ENCODE measurements around the gene PTPMT1.
"Not testable (repeated sequence)": the region's sequence is repeated elsewhere in the genome, so short reads cannot be mapped to it uniquely, and the experiment has no call there.

PTPMT1 gene

GRCh38 chr11:47565340-47566148 is at the start of gene PTPMT1:
Gene PTPMT1 (plus strand): TSS chr11:47565599. CDS start chr11:47565623, 24 bp downstream.
- peak; percentile 76 for DNase-seq (ENCODE audit: low read depth)

- no peak for DNase-seq (ENCODE audit: low read depth)
Measured at GRCh38 chr11:47516155-47516554, 49.2 kb upstream of the PTPMT1 start.

GRCh38 chr11:47516984-47517853 is 48.2 kb upstream of the PTPMT1 start:
- no peak for DNase-seq (ENCODE audit: low read depth)

- no peak for DNase-seq (ENCODE audit: low read depth)
Measured at GRCh38 chr11:47518212-47518964, 47.0 kb upstream of the PTPMT1 start.

- no peak for DNase-seq (ENCODE audit: low read depth)
Measured at GRCh38 chr11:47523490-47524225, 41.7 kb upstream of the PTPMT1 start.

- no peak for DNase-seq (ENCODE audit: low read depth)
Measured at GRCh38 chr11:47524291-47524874, 41.0 kb upstream of the PTPMT1 start.

- DNase-seq (ENCODE audit: low read depth), result not testable (repeated sequence)
Measured at GRCh38 chr11:47526032-47526431, 39.4 kb upstream of the PTPMT1 start.

- DNase-seq (ENCODE audit: low read depth), result no peak
Measured at GRCh38 chr11:47527186-47527585, 38.2 kb upstream of the PTPMT1 start.

GRCh38 chr11:47529951-47530350 is 35.4 kb upstream of the PTPMT1 start:
- DNase-seq (ENCODE audit: low read depth), result no peak

- DNase-seq (ENCODE audit: low read depth), result not testable (repeated sequence)
Measured at GRCh38 chr11:47530721-47531120, 34.7 kb upstream of the PTPMT1 start.

GRCh38 chr11:47531666-47532065 is 33.7 kb upstream of the PTPMT1 start:
- DNase-seq (ENCODE audit: low read depth), result no peak

- DNase-seq (ENCODE audit: low read depth), result no peak
Measured at GRCh38 chr11:47532597-47533213, 32.7 kb upstream of the PTPMT1 start.

- DNase-seq (ENCODE audit: low read depth), result no peak
Measured at GRCh38 chr11:47533690-47534151, 31.7 kb upstream of the PTPMT1 start.

GRCh38 chr11:47534704-47535251 is 30.6 kb upstream of the PTPMT1 start:
- DNase-seq (ENCODE audit: low read depth), result no peak

GRCh38 chr11:47536915-47537314 is 28.5 kb upstream of the PTPMT1 start:
- no peak for DNase-seq (ENCODE audit: low read depth)

- no peak for DNase-seq (ENCODE audit: low read depth)
Measured at GRCh38 chr11:47538741-47539565, 26.4 kb upstream of the PTPMT1 start.

GRCh38 chr11:47539681-47540039 is 25.7 kb upstream of the PTPMT1 start:
- no peak for DNase-seq (ENCODE audit: low read depth)

GRCh38 chr11:47541070-47541469 is 24.3 kb upstream of the PTPMT1 start:
- no peak for DNase-seq (ENCODE audit: low read depth)

- DNase-seq (ENCODE audit: low read depth), result no peak
Measured at GRCh38 chr11:47545298-47545697, 20.1 kb upstream of the PTPMT1 start.
